ENCODE measurements around the gene GDPD3. TPM values are rescaled to one million over a fixed set of nuclear protein-coding genes. Genes with fewer than 3 reads are reported as not detected.

Gene GDPD3
- total and polyA plus RNA-seq, 9 of the 15 experiments (the other 6 are each of a cell fraction or from before 2014, with no cell fraction given) = 0.47 to 3.9 (median 1.1) TPM

DNA sequence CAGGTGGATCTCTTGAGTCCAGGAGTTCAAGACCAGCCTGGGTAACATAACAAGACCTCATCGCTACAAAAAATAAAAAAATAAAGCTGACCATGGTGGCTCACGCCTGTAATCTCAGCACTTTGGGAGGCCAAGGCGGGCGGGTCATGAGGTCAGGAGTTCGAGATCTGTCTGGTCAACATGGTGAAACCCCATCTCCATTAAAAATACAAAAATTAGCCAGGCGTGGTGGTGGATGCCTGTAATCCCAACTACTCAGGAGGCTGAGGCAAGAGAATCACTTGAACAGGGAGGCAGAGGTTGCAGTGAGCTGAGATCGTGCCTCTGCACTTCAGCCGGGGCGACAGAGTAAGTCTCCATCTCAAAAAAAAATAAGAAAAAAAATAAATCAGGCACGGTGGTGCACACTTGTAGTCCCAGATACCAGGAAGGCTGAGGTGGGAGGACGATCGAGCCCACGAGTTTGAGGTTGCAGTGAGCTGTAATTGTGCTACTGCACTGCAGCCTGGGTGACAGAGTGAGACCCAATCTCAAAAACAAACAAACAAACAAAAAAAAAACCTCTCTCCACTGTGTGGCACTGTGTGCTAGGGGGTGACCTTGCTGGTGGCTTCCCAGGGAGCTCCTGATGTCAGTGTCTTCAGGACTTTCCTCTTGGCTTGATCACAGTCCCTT, 29.5 kb upstream of the GDPD3 start (continued):
- TF ChIP-seq, protein P1, sequence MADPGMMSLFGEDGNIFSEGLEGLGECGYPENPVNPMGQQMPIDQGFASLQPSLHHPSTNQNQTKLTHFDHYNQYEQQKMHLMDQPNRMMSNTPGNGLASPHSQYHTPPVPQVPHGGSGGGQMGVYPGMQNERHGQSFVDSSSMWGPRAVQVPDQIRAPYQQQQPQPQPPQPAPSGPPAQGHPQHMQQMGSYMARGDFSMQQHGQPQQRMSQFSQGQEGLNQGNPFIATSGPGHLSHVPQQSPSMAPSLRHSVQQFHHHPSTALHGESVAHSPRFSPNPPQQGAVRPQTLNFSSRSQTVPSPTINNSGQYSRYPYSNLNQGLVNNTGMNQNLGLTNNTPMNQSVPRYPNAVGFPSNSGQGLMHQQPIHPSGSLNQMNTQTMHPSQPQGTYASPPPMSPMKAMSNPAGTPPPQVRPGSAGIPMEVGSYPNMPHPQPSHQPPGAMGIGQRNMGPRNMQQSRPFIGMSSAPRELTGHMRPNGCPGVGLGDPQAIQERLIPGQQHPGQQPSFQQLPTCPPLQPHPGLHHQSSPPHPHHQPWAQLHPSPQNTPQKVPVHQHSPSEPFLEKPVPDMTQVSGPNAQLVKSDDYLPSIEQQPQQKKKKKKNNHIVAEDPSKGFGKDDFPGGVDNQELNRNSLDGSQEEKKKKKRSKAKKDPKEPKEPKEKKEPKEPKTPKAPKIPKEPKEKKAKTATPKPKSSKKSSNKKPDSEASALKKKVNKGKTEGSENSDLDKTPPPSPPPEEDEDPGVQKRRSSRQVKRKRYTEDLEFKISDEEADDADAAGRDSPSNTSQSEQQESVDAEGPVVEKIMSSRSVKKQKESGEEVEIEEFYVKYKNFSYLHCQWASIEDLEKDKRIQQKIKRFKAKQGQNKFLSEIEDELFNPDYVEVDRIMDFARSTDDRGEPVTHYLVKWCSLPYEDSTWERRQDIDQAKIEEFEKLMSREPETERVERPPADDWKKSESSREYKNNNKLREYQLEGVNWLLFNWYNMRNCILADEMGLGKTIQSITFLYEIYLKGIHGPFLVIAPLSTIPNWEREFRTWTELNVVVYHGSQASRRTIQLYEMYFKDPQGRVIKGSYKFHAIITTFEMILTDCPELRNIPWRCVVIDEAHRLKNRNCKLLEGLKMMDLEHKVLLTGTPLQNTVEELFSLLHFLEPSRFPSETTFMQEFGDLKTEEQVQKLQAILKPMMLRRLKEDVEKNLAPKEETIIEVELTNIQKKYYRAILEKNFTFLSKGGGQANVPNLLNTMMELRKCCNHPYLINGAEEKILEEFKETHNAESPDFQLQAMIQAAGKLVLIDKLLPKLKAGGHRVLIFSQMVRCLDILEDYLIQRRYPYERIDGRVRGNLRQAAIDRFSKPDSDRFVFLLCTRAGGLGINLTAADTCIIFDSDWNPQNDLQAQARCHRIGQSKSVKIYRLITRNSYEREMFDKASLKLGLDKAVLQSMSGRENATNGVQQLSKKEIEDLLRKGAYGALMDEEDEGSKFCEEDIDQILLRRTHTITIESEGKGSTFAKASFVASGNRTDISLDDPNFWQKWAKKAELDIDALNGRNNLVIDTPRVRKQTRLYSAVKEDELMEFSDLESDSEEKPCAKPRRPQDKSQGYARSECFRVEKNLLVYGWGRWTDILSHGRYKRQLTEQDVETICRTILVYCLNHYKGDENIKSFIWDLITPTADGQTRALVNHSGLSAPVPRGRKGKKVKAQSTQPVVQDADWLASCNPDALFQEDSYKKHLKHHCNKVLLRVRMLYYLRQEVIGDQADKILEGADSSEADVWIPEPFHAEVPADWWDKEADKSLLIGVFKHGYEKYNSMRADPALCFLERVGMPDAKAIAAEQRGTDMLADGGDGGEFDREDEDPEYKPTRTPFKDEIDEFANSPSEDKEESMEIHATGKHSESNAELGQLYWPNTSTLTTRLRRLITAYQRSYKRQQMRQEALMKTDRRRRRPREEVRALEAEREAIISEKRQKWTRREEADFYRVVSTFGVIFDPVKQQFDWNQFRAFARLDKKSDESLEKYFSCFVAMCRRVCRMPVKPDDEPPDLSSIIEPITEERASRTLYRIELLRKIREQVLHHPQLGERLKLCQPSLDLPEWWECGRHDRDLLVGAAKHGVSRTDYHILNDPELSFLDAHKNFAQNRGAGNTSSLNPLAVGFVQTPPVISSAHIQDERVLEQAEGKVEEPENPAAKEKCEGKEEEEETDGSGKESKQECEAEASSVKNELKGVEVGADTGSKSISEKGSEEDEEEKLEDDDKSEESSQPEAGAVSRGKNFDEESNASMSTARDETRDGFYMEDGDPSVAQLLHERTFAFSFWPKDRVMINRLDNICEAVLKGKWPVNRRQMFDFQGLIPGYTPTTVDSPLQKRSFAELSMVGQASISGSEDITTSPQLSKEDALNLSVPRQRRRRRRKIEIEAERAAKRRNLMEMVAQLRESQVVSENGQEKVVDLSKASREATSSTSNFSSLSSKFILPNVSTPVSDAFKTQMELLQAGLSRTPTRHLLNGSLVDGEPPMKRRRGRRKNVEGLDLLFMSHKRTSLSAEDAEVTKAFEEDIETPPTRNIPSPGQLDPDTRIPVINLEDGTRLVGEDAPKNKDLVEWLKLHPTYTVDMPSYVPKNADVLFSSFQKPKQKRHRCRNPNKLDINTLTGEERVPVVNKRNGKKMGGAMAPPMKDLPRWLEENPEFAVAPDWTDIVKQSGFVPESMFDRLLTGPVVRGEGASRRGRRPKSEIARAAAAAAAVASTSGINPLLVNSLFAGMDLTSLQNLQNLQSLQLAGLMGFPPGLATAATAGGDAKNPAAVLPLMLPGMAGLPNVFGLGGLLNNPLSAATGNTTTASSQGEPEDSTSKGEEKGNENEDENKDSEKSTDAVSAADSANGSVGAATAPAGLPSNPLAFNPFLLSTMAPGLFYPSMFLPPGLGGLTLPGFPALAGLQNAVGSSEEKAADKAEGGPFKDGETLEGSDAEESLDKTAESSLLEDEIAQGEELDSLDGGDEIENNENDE (IDR thresholded peaks at IDR 0.05; ENCODE audit: low read depth, low read length) = no peak
- peak; percentile 60; the same call in 1 of the 2 replicates for TF ChIP-seq REST (IDR thresholded peaks at IDR 0.05; ENCODE audit: borderline replicate concordance)
- TF ChIP-seq REST (CRISPR knock-in tag; IDR thresholded peaks at IDR 0.05; ENCODE audit: low read depth) = no peak
- TF ChIP-seq RBM17 (IDR thresholded peaks at IDR 0.05; ENCODE audit: borderline replicate concordance, low read depth, low read length) = no peak
- no peak for TF ChIP-seq RNF2 (IDR thresholded peaks at IDR 0.05)
- no peak for TF ChIP-seq WHSC1 (IDR thresholded peaks at IDR 0.05; ENCODE audit: low read length)
- no peak for TF ChIP-seq ZNF324 (CRISPR knock-in tag; IDR thresholded peaks at IDR 0.05)
- no peak for TF ChIP-seq ARHGAP35 (IDR thresholded peaks at IDR 0.05; ENCODE audit: partially characterized antibody)

Measured in K562 (cell line).